Measurements from ENCODE around the gene GYPC.
"Not testable (repeated sequence)": the region's sequence is repeated elsewhere in the genome, so short reads cannot be mapped to it uniquely, and the experiment has no call there.

Gene GYPC

GRCh38 chr2:126643431-126643830 lies 12.5 kb upstream of the GYPC start:
- ATAC-seq (ENCODE audit: low read depth) (no peak), DNase-seq (ENCODE audit: low spot score) (no peak)
- H3K4me1 ChIP-seq (ENCODE audit: insufficient read depth, poor library complexity, severe bottlenecking), result no peaks in the 10 kb centered on the region
- no peaks in the 10 kb centered on the region for H3K27me3 ChIP-seq (ENCODE audit: insufficient read depth, poor library complexity, severe bottlenecking)
- H3K27ac ChIP-seq (ENCODE audit: poor library complexity, severe bottlenecking), result no peak overlapping the region
- H3K9me3 ChIP-seq (ENCODE audit: severe bottlenecking), result no peaks in the 10 kb centered on the region
- no peak for TF ChIP-seq CTCF (IDR thresholded peaks at IDR 0.05; ENCODE audit: poor library complexity, severe bottlenecking)
- no peaks in the 10 kb centered on the region for H3K36me3 ChIP-seq (ENCODE audit: low read depth)
- H3K4me3 ChIP-seq (ENCODE audit: severe bottlenecking), result no peak overlapping the region

- no peak overlapping the region for H3K4me3 ChIP-seq (ENCODE audit: severe bottlenecking)
- H3K27ac ChIP-seq (ENCODE audit: poor library complexity, severe bottlenecking), result no peak overlapping the region
- H3K36me3 ChIP-seq (ENCODE audit: low read depth), result no peaks in the 10 kb centered on the region
- ATAC-seq (ENCODE audit: low read depth), result no peak
- H3K4me1 ChIP-seq (ENCODE audit: insufficient read depth, poor library complexity, severe bottlenecking), result no peaks in the 10 kb centered on the region
- no peaks in the 10 kb centered on the region for H3K9me3 ChIP-seq (ENCODE audit: severe bottlenecking)
- no peak for TF ChIP-seq CTCF (IDR thresholded peaks at IDR 0.05; ENCODE audit: poor library complexity, severe bottlenecking)
- DNase-seq (ENCODE audit: low spot score), result no peak
- no peaks in the 10 kb centered on the region for H3K27me3 ChIP-seq (ENCODE audit: insufficient read depth, poor library complexity, severe bottlenecking)
Observed at GRCh38 chr2:126643972-126644371, 12.0 kb upstream of the GYPC start.

- TF ChIP-seq CTCF (IDR thresholded peaks at IDR 0.05; ENCODE audit: poor library complexity, severe bottlenecking), result no peak
- Histone ChIP-seq H3K27me3 (ENCODE audit: insufficient read depth, poor library complexity, severe bottlenecking) (no peaks in the 10 kb centered on the region), H3K36me3 (ENCODE audit: low read depth) (no peaks in the 10 kb centered on the region), H3K4me1 (ENCODE audit: insufficient read depth, poor library complexity, severe bottlenecking) (no peaks in the 10 kb centered on the region), H3K9me3 (ENCODE audit: severe bottlenecking) (no peaks in the 10 kb centered on the region), H3K27ac (ENCODE audit: poor library complexity, severe bottlenecking) (no peak overlapping the region), H3K4me3 (ENCODE audit: severe bottlenecking) (no peak overlapping the region)
- no peak for DNase-seq (ENCODE audit: low spot score)
- ATAC-seq (ENCODE audit: low read depth), result no peak
Observed at GRCh38 chr2:126644630-126645191, 11.2 kb upstream of the GYPC start.

- no peak overlapping the region for H3K4me3 ChIP-seq (ENCODE audit: severe bottlenecking)
- DNase-seq (ENCODE audit: low spot score) (no peak), ATAC-seq (ENCODE audit: low read depth) (no peak)
- H3K4me1 ChIP-seq (ENCODE audit: insufficient read depth, poor library complexity, severe bottlenecking), result no peaks in the 10 kb centered on the region
- TF ChIP-seq CTCF (IDR thresholded peaks at IDR 0.05; ENCODE audit: poor library complexity, severe bottlenecking), result no peak
- no peaks in the 10 kb centered on the region for H3K9me3 ChIP-seq (ENCODE audit: severe bottlenecking)
- no peak overlapping the region for H3K27ac ChIP-seq (ENCODE audit: poor library complexity, severe bottlenecking)
- no peaks in the 10 kb centered on the region for H3K27me3 ChIP-seq (ENCODE audit: insufficient read depth, poor library complexity, severe bottlenecking)
- no peaks in the 10 kb centered on the region for H3K36me3 ChIP-seq (ENCODE audit: low read depth)
Observed at GRCh38 chr2:126645211-126645618, 10.7 kb upstream of the GYPC start.

- no peaks in the 10 kb centered on the region for H3K27me3 ChIP-seq (ENCODE audit: insufficient read depth, poor library complexity, severe bottlenecking)
- H3K4me1 ChIP-seq (ENCODE audit: insufficient read depth, poor library complexity, severe bottlenecking), result no peaks in the 10 kb centered on the region
- H3K9me3 ChIP-seq (ENCODE audit: severe bottlenecking), result no peaks in the 10 kb centered on the region
- DNase-seq (ENCODE audit: low spot score) (no peak), ATAC-seq (ENCODE audit: low read depth) (no peak)
- no peak overlapping the region for H3K4me3 ChIP-seq (ENCODE audit: severe bottlenecking)
- H3K27ac ChIP-seq (ENCODE audit: poor library complexity, severe bottlenecking), result no peak overlapping the region
- no peak for TF ChIP-seq CTCF (IDR thresholded peaks at IDR 0.05; ENCODE audit: poor library complexity, severe bottlenecking)
- no peaks in the 10 kb centered on the region for H3K36me3 ChIP-seq (ENCODE audit: low read depth)
Observed at GRCh38 chr2:126646026-126646425, 9.9 kb upstream of the GYPC start.

GRCh38 chr2:126647714-126648344 lies 8.1 kb upstream of the GYPC start:
- not testable (repeated sequence) for H3K9me3 ChIP-seq (ENCODE audit: severe bottlenecking); H3K4me1 ChIP-seq (ENCODE audit: insufficient read depth, poor library complexity, severe bottlenecking); H3K36me3 ChIP-seq (ENCODE audit: low read depth); DNase-seq (ENCODE audit: low spot score); H3K27me3 ChIP-seq (ENCODE audit: insufficient read depth, poor library complexity, severe bottlenecking); H3K27ac ChIP-seq (ENCODE audit: poor library complexity, severe bottlenecking); H3K4me3 ChIP-seq (ENCODE audit: severe bottlenecking); ATAC-seq (ENCODE audit: low read depth)

- not testable (repeated sequence) for H3K27ac ChIP-seq (ENCODE audit: poor library complexity, severe bottlenecking); H3K4me3 ChIP-seq (ENCODE audit: severe bottlenecking); H3K27me3 ChIP-seq (ENCODE audit: insufficient read depth, poor library complexity, severe bottlenecking); H3K9me3 ChIP-seq (ENCODE audit: severe bottlenecking); DNase-seq (ENCODE audit: low spot score); H3K4me1 ChIP-seq (ENCODE audit: insufficient read depth, poor library complexity, severe bottlenecking); ATAC-seq (ENCODE audit: low read depth); H3K36me3 ChIP-seq (ENCODE audit: low read depth)
Observed at GRCh38 chr2:126648345-126648786, 7.6 kb upstream of the GYPC start.

All from RWPE2 (cell line).